ENCODE data around the gene EVX1. TPM values are rescaled to one million over a fixed set of nuclear protein-coding genes. Genes with fewer than 3 reads are reported as not detected.

Gene EVX1
- total RNA-seq, 1 experiment from 2014 or later: 0.33 TPM

DNA sequence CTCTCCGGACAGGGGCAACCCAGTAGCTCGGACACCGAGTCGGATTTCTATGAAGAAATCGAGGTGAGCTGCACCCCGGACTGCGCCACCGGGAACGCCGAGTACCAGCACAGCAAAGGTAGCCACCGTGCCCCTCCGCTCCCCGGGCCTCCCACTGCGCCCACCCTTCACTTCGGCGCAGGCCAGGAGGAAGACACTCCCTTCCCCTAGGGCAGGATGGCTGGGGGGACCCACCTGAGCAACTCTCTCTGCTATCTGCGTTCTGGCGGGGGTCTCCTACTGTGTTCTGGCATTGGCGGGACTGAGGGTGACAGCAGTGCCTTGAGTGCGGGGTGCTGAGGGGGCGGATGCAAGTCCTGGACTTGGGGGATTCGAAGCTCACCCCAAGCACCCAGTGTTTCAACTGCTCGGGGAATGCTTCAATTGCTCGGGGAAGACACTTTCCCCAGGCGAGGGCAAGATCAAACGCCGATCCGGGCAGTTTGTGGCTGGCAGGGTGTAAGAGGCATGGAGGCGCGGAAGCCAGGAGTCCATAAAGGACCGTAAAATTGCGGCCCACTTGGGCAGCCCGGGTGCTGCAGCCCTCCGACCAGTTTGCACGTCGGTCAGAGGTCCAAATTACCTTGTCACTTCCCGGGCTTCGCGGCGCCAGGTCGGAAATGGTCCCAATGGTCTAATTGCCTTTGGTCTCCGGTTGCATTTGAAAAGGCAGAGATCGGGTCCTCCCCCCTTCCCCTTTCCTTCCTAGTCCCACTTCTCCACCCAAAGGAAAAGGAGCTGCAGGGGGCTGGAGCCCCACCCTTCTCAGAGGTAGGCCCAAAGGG lies 950 bp downstream of the EVX1 start:
- ChIA-PET CTCF (no interaction called here), POLR2A (ENCODE audit: unreplicated experiment) (no interaction called here)
- no peaks in the 10 kb centered on the region for H3F3A ChIP-seq (ENCODE audit: low read length, unreplicated experiment)
- H3K27me3 ChIP-seq (ENCODE audit: low read length): peaks cover 13% of the 10 kb centered on the region
- no peak overlapping the region; the same call in 1 of the 2 replicates for H3K9ac ChIP-seq (ENCODE audit: low read length)
- peak; percentile 13 for ATAC-seq
- H3K4me3 ChIP-seq (ENCODE audit: low read length): peak overlapping the region; percentile 89
- BruUV-seq (replicated peaks): no TSS peak
- intact Hi-C loops (cut with micrococcal nuclease): loop anchor here (2.0 kb wide), 1 partner anchor 103 kb away; no protein-coding TSS in a partner anchor
- H3K9me3 ChIP-seq (ENCODE audit: low read length): no peaks in the 10 kb centered on the region
- H2AFZ ChIP-seq (ENCODE audit: low read length): peak overlapping the region; percentile 84
- TF ChIP-seq, protein P1, sequence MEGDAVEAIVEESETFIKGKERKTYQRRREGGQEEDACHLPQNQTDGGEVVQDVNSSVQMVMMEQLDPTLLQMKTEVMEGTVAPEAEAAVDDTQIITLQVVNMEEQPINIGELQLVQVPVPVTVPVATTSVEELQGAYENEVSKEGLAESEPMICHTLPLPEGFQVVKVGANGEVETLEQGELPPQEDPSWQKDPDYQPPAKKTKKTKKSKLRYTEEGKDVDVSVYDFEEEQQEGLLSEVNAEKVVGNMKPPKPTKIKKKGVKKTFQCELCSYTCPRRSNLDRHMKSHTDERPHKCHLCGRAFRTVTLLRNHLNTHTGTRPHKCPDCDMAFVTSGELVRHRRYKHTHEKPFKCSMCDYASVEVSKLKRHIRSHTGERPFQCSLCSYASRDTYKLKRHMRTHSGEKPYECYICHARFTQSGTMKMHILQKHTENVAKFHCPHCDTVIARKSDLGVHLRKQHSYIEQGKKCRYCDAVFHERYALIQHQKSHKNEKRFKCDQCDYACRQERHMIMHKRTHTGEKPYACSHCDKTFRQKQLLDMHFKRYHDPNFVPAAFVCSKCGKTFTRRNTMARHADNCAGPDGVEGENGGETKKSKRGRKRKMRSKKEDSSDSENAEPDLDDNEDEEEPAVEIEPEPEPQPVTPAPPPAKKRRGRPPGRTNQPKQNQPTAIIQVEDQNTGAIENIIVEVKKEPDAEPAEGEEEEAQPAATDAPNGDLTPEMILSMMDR (conservative IDR thresholded peaks at IDR 0.05; ENCODE audit: low read depth, low read length): no peak
- TF ChIP-seq EZH2 (IDR thresholded peaks at IDR 0.05; ENCODE audit: low read length, unreplicated experiment) (no peak), EZH2phosphoT487 (IDR thresholded peaks at IDR 0.05; ENCODE audit: borderline replicate concordance, low read length) (no peak)
- peaks cover 4% of the 10 kb centered on the region; the same call in 1 of the 2 replicates for H3K4me1 ChIP-seq (ENCODE audit: insufficient read depth, low read length)
- H3K36me3 ChIP-seq (ENCODE audit: low read depth, low read length): no peaks in the 10 kb centered on the region
- no peaks in the 10 kb centered on the region for H3K79me2 ChIP-seq (ENCODE audit: low read length)
- no peaks in the 10 kb centered on the region for H3K9me2 ChIP-seq (replicated peaks; ENCODE audit: low read length)
- DNase-seq: no peak
- peak overlapping the region; percentile 100 for H3K4me2 ChIP-seq (ENCODE audit: low read length)
- H4K20me1 ChIP-seq (ENCODE audit: low read length): no peaks in the 10 kb centered on the region
- H3K27ac ChIP-seq (ENCODE audit: low read length): no peak overlapping the region

DNA sequence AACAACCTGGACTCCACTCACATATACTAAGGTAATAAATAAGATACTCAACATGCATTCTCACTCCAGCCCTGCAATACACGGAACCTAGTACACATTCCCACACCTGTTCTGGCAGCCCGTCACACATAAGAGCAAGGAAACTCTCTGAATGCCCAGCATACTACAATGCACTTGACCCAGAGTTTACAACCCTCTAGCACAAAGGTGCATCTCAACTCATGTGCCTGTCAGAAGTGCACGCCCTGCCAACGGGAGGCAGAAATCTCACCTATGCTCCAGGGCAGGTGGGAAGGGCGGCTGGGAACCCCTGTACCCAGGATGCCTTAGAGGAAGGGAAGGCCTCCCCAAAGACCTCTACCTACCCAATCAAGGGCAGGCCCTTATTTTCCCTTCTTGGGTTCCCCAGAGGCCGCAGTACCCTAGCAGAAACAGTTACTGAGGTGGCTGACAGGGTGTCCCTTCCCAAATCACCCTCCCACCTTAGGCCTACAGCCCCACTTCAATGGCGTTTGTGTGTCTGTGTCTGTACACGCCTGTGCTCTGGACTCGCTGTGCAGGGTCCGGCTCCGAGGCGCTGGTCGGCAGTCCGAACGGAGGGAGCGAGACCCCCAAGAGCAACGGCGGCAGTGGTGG lies 2.0 kb downstream of the EVX1 start:
- Histone ChIP-seq H3K4me2 (ENCODE audit: low read length) (no peak overlapping the region), H3K9me2 (replicated peaks; ENCODE audit: low read length) (no peaks in the 10 kb centered on the region), H3K27me3 (ENCODE audit: low read length) (peaks cover 13% of the 10 kb centered on the region), H3K4me1 (ENCODE audit: insufficient read depth, low read length) (peaks cover 4% of the 10 kb centered on the region; the same call in 1 of the 2 replicates), H3K79me2 (ENCODE audit: low read length) (no peaks in the 10 kb centered on the region), H2AFZ (ENCODE audit: low read length) (no peak overlapping the region), H3K36me3 (ENCODE audit: low read depth, low read length) (no peaks in the 10 kb centered on the region), H3K9me3 (ENCODE audit: low read length) (no peaks in the 10 kb centered on the region), H3K9ac (ENCODE audit: low read length) (no peak overlapping the region), H3K4me3 (ENCODE audit: low read length) (no peak overlapping the region), H4K20me1 (ENCODE audit: low read length) (no peaks in the 10 kb centered on the region), H3K27ac (ENCODE audit: low read length) (no peak overlapping the region), H3F3A (ENCODE audit: low read length, unreplicated experiment) (no peaks in the 10 kb centered on the region)
- BruUV-seq (replicated peaks): no TSS peak
- CTCF ChIA-PET: no interaction called here
- POLR2A ChIA-PET (ENCODE audit: unreplicated experiment): no interaction called here
- DNase-seq: no peak
- TF ChIP-seq EZH2 (IDR thresholded peaks at IDR 0.05; ENCODE audit: low read length, unreplicated experiment): no peak
- TF ChIP-seq, protein P1 (conservative IDR thresholded peaks at IDR 0.05; ENCODE audit: low read depth, low read length): no peak
- TF ChIP-seq EZH2phosphoT487 (IDR thresholded peaks at IDR 0.05; ENCODE audit: borderline replicate concordance, low read length): no peak
- no peak for ATAC-seq
- intact Hi-C loops (cut with micrococcal nuclease): no loop called here

All from PC-3 (cell line).